Middle frontal gyrus (tissue), 1 donor: ENCODE results near the gene TPO.
"Not testable (repeated sequence)": the region's sequence is repeated elsewhere in the genome, so short reads cannot be mapped to it uniquely, and the experiment has no call there.

Experiments used
- DNase-seq: peaks from one replicate; pipeline ENCODE4 v3.0.0-alpha.2; 2015; ENCODE audit warnings: low spot score; ENCODE audit errors: extremely low spot score

Gene TPO

GRCh38 chr2:1501991-1502390 lies 88.7 kb downstream of the TPO start:
- no peak for DNase-seq

DNA sequence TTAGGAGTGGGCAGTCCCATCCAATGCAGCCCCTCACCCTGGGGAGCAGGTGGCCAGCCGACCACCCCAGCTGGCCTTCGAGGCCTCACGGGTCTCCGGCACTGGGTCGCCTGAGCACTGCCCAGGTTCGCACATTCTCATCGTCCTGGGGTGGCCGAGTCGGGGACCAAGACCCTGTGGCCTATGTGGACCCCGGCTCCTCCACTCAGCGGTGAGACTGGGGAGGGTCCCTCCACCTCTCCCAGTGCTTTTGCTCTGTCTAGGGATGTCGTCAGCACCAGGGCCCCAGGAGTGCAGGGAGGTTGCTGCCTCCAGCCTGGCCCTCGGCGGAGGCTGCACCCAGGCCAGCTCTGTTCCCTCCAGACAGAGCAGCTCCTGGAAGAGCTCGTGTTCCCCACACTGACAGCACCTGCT lies 89.6 kb downstream of the TPO start:
- no peak for DNase-seq

DNA sequence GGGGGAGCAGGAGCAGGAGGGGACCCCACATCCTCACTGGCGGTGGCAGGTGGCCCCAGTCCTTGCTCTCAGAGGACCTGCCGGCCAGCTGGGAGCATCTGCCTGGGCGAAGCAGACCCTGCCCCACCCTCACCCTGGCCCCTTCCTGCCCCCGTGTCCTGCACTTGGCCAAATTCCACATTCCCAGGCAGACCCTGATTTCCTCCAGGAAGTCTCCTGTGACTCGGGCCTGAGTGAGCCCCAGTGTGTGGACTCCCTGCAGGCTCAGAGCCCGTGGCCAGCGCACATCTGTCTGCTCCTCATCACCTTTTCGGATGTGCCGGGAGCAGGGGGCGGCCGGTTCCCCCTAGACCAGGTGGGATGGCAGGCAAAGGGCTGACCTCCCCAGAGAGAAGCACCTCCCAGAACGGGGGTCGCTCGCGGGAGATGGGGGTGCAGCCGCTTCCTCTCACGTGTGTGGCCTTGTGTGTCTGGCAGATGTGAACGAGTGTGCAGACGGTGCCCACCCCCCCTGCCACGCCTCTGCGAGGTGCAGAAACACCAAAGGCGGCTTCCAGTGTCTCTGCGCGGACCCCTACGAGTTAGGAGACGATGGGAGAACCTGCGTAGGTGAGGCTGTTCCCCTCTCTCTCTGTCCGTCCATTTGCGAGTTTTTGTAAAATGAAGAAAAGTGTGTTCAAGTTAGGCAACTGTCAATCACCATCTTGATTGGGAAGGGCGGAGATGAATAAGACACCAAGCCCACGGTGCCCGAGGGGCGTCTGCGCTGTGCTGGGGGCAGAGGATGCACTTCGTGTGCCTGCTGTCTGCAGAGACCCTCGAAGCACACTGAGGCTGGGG lies 90.4 kb downstream of the TPO start:
- no peak for DNase-seq

- DNase-seq, result no peak
Observed at GRCh38 chr2:1504311-1504750, 91.1 kb downstream of the TPO start.

GRCh38 chr2:1505031-1505441 lies 91.8 kb downstream of the TPO start:
- DNase-seq, result no peak

GRCh38 chr2:1509271-1510065 lies 96.2 kb downstream of the TPO start:
- DNase-seq, result no peak

- no peak for DNase-seq
Observed at GRCh38 chr2:1510176-1510575, 96.9 kb downstream of the TPO start.

- no peak for DNase-seq
Observed at GRCh38 chr2:1511455-1511854, 98.2 kb downstream of the TPO start.

DNA sequence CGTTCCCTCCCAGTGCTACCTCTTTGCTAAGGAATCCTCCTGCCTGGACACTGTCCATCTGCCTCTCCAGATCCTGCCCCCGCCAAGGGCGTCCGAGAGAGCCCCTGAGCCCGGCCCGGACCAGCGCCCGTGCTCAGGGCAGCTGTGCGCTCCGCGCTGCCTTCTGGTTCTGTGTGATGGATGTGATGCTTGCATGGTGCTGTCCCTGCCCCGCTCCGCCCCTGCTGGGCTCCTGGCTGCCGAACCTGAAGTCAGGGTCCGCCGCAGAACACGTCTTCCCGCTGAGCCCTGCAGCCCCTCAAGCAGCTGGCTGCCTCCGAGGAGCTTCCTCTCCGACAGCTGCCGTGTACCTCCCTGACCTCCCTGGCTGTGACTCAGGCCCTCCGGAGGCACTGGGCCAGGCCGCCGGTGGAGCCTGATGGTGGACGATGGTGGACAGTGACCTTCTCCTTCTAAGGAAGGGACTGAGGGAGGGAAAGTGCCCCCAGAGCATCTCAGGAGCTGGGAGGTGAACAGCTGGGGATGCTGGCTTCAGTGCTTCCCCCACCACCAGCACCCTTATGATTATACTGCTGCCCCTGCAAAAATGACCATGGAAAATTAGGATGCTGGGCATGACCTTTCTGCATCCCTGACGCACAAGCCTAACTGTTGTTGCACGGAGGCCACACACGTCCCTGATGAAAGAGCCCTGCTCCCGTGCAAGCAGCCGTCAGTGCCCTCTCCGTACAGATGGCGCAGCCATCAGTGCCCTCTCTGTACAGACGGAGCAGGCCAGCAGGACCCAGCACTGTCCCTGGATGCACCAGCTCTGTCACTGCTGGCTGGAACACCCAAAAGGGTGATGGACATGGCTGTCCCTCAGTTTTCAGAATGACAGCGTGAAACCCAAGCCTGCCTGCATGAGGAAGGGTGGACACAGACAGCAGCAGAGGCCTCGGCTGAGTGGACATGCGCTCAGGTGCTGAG lies 99.3 kb downstream of the TPO start:
- no peak for DNase-seq

DNA sequence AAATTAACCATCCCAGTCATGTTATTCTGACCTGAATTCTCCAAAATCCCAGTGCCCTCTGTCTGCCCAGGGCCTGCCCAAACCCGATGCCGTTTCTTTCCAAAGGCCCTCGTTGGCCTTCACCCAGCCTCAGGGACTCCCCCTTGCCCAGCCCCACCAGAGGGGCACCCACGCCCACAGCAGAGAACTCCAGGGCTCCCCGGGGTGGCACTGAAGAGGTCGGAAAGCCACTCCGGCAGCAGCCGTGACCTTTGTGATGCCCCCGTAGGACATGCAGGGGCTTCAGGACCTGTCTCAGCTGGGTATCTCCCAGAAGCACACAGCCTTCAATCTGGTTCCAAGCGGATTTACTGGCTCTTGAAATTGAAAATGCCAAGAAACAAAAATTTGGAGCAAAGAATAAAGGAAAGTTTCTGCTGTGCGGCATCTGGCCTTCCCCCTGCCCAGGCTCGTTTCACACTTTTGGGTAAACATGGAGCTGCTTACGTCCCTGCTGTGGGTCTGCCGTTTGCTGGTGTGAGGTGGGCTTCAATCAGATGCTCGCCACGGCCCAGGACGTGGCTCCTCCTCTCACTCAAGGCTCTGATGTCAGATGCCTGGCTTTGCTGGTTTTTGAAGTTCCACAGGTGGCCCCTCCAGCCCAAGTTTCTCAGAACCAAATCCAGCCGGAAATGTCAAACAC lies 101.3 kb downstream of the TPO start:
- DNase-seq, result no peak

GRCh38 chr2:1515073-1515430 lies 101.8 kb downstream of the TPO start:
- DNase-seq, result no peak

DNA sequence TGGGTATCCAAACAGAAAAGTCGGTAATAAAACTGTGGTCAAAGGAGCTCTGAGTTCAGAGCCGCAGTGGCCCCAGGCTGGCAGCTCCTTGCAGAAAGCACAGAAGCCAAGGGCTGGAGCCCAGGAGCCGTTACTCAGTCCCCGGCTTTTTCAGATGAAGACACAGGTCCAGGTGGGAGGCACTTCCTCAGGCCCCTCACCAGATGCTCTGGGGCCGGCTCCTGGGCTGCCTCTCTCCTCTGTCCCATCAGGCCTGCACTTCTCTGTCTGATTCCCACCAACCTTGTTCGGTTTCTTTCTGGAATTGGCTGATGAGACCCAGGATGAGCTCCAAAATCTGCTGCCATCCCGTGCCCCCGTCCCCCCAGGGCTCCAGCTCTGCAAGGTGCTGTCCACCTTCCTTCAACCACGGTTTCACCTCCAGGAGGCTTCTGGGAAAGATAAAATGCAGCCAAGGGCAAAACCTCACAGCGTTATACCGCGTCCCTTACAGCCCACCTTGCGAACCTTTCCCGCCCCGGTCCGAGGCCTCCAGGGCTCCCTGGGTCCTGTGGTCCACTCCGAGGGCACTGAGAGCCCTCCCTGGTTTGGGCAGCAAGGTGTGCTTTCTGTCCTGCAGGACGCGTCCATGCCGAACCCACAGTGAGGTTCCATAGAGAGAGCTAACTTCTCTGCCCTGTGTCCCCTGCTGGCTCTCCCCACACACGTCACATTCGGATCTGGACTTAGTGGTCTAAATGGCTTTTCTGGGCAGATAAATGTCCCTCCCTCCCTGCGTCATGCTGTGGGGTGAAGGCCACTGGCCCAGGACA lies 102.9 kb downstream of the TPO start:
- no peak for DNase-seq

DNA sequence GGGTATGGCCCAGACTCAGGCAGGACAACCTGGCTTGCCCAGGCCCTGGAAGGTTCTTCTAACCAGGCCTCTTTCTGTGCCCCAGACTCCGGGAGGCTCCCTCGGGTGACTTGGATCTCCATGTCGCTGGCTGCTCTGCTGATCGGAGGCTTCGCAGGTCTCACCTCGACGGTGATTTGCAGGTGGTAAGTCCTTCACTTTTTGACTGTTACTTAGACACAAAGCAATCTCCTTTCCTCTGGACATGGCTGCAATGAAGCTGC lies 103.5 kb downstream of the TPO start:
- no peak for DNase-seq

DNA sequence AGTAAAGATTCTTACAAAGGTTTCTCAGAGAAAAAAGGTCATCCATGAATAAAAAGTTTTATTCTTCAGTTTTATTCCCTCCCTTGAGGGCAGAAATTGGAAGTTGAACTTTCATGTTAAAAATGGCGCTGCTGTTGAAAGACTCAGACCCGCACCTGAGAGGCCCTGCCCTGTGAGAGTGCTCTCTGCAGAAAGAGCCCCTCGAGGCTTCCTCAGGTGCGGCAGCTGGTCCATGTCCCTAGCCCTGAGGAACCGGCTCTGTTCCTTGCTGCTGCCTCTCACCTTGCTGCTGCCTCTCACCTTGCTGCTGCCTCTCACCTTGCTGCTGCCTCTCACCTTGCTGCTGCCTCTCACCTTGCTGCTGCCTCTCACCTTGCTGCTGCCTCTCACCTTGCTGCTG lies 104.0 kb downstream of the TPO start:
- not testable (repeated sequence) for DNase-seq

DNA sequence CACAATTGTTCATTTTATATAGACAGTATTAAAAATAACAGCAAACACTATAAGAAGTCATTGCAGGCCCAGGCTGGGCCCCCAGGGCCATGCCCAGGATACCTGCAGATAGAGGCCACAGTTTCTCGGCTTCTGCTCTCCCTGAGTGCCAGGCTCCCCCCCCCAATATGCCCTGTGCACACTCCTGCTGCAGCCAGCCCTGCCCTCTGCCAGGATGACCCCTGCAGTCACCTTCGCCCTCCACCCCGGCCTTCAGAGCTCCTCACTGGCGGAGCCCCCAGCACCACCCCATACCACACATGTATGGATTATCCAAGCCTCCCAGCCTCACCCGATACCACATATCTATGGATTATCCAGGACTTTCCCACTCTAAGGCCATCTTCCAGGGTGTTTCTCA lies 104.5 kb downstream of the TPO start:
- no peak for DNase-seq

DNA sequence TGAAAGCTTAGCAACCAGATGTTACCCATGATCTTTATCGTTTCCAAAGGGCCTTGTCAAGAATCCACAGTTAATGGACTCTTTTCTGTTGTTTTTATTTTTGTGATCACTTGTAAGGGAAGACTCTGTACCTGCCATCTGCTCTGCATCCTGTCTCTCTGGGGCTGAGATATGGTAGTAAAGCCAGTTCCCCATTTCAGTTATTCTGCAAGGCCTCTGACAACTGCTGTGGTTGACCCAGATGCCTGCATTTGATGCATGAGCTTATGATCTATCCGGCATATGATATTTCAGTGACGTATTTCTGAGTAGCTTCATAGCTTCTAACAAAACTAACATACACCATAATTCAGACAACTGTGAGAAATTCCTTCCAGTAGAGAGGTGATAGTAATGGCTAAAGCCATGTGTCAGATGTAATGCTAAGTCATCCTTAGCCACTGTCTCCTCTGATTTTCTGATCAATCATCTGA lies 105.1 kb downstream of the TPO start:
- no peak for DNase-seq

GRCh38 chr2:1518867-1519530 lies 105.7 kb downstream of the TPO start:
- no peak for DNase-seq

GRCh38 chr2:1521191-1521877 lies 108.1 kb downstream of the TPO start:
- no peak for DNase-seq
